Lower leg skin (tissue), 3 donors: ENCODE results near the gene ALDH7A1.

ENCODE experiments used
- CTCF ChIP-seq, 3 donors: fragments of 450-650 bp; IDR thresholded peaks; one replicate each; pipeline ENCODE4 v1.5.1; 2016; ENCODE audit warnings: antibody characterized with exemption in 3 of 3, mild to moderate bottlenecking in 3 of 3, moderate library complexity in 2 of 3
- POLR2A ChIP-seq, 2 donors: fragments of 450-650 bp; IDR thresholded peaks; one replicate each; pipeline ENCODE4 v1.6.1; 2016 to 2017; ENCODE audit warnings: antibody characterized with exemption in 2 of 2, mild to moderate bottlenecking in 1 of 2, moderate library complexity in 1 of 2

- TF ChIP-seq CTCF (IDR thresholded peaks at IDR 0.05) (no peak), POLR2A (IDR thresholded peaks at IDR 0.05) (no peak)
These were observed 86.1 kb downstream of the ALDH7A1 start for GRCh38 chr5:126508962-126509279.
